Testis (tissue), 3 donors: ENCODE results near the gene FAM184A. TPM values are rescaled to one million over a fixed set of nuclear protein-coding genes. Genes with fewer than 3 reads are reported as not detected.

Experiments
- DNase-seq: peaks from one replicate; pipeline ENCODE4 v3.0.0-alpha.2; 2019
- H3K27ac ChIP-seq, 2 donors: fragments of 200-600 bp; sonication (generic); one replicate each; pipeline ENCODE4 v1.5.1; 2019
- H3K27me3 ChIP-seq: fragments of 200-600 bp; sonication (generic); one replicate; pipeline ENCODE4 v1.5.1; 2019
- H3K36me3 ChIP-seq: fragments of 200-600 bp; sonication (generic); one replicate; pipeline ENCODE4 v1.5.1; 2017; ENCODE audit warnings: low read depth; ENCODE audit errors: missing control alignments
- H3K4me1 ChIP-seq: fragments of 200-600 bp; sonication (generic); one replicate; pipeline ENCODE4 v1.5.1; 2019
- H3K4me3 ChIP-seq, 2 donors: fragments of 200-600 bp; sonication (generic); one replicate each; pipeline ENCODE4 v1.5.1; 2017 to 2019
- H3K9me3 ChIP-seq: fragments of 200-600 bp; sonication (generic); one replicate; pipeline ENCODE4 v1.5.1; 2017
- POLR2A ChIP-seq: fragments of 450-650 bp; IDR thresholded peaks from one replicate; pipeline ENCODE4 v1.6.1; 2017; ENCODE audit warnings: antibody characterized with exemption, mild to moderate bottlenecking, moderate library complexity
- WGBS, 2 donors: methylation state at CpG; one replicate each; pipeline ENCODE4 v1.1.5; 2018; 5-methylcytosine and 5-hydroxymethylcytosine counted together
- intact Hi-C: fragments of 100-400 bp; cut with DNase I; formaldehyde crosslinking; loops from one replicate; pipeline ENCODE4 v1.15.1; 2023; ENCODE audit warnings: low total_unique reads
- polyA plus RNA-seq: library from polyadenylated mRNA; stranded (reverse); fragments of 350-450 nt; fragmentation: Illumina TruSeq; extraction: RNeasy Lipid Tissue Mini Kit (QIAGEN cat#74804); gene quantifications from one replicate; pipeline ENCODE4 v1.2.3, GENCODE V29; 2014; ENCODE audit warnings: low read depth, low replicate concordance; ENCODE audit not compliant: insufficient read depth
- total RNA-seq, 2 donors: library from RNA; depleted of rRNA; stranded (reverse); fragments of >200 nt; gene quantifications; one replicate each; pipeline ENCODE4 v1.2.3, GENCODE V29; 2016
- TF ChIP-seq, protein P1 (sequence below), 3 experiments: fragments of 450-650 bp in 2 of 3; fragments of 200-600 bp in 1 of 3; sonication (generic) in 1 of 3; IDR thresholded peaks; one replicate each; pipeline ENCODE4 v1.5.1; 2016 to 2019; ENCODE audit warnings: antibody characterized with exemption in 3 of 3, mild to moderate bottlenecking in 2 of 3, moderate library complexity in 1 of 3

Gene FAM184A
- total and polyA plus RNA-seq, 3 donors from 2014 or later: 24.0 to 36.3 (median 24.3) TPM

DNA sequence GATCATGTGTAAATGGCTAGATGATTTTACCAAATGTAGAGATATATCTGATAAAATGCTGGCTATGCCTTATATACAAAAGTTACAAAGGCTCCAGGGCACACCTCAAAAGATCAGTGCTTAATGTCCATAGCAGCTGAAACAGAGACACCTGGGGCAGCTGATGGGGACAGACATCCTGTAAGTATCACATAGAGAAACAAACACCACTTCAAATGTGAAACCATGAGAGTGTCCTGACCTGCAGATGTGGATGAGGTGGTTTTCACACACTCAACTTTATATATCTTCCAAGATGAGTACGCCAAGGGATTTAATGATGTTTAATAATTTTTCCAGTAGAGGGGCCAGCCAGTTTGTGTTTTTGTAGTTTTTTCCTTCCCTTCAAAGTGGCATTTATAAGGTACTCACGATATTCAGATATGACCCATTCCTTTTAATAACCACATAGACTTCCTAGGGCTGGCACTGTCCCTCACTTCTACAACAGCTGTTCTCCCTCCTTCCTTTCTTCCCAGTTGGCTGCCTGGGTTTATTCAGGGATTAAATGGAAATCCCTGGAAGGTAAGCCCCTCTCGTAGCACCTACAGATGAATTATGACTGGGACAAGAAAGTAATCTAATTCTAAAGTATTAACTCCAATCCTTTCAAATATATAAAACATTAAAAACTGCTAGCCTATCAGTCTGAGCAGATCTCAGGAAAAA is 93.2 kb downstream of the FAM184A start:
- H3K36me3 ChIP-seq: no peaks in the 10 kb centered on the region
- intact Hi-C loops: no loop called here
- H3K4me1 ChIP-seq: no peaks in the 10 kb centered on the region
- DNase-seq: no peak
- no peak overlapping the region for H3K4me3 ChIP-seq
- no peak for TF ChIP-seq POLR2A
- TF ChIP-seq, protein P1, sequence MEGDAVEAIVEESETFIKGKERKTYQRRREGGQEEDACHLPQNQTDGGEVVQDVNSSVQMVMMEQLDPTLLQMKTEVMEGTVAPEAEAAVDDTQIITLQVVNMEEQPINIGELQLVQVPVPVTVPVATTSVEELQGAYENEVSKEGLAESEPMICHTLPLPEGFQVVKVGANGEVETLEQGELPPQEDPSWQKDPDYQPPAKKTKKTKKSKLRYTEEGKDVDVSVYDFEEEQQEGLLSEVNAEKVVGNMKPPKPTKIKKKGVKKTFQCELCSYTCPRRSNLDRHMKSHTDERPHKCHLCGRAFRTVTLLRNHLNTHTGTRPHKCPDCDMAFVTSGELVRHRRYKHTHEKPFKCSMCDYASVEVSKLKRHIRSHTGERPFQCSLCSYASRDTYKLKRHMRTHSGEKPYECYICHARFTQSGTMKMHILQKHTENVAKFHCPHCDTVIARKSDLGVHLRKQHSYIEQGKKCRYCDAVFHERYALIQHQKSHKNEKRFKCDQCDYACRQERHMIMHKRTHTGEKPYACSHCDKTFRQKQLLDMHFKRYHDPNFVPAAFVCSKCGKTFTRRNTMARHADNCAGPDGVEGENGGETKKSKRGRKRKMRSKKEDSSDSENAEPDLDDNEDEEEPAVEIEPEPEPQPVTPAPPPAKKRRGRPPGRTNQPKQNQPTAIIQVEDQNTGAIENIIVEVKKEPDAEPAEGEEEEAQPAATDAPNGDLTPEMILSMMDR (IDR thresholded peaks at IDR 0.05): no peak
- H3K27me3 ChIP-seq: no peaks in the 10 kb centered on the region
- no peaks in the 10 kb centered on the region for H3K9me3 ChIP-seq
- no peak overlapping the region for H3K27ac ChIP-seq
- 90% methylated on average over 3 of the region's 3 CpGs for WGBS, 2 donors

DNA sequence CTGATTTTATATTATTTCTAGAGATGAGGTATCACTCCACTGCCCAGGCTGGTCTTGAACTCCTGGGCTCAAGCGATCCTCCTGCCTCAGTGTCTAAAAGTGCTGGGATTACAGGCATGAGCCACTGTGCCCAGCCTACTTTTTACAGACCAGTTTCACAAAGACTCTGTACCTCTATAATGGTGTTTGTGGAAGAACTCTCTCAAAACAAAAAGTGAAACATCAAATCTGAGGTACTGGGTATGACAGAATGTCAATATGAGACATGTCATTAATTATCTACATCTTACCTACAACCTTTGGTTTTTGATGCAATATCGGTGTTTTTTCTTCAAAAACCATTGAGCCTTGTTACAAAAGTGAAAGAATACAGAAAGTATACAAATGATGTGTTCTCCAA is 94.1 kb downstream of the FAM184A start:
- TF ChIP-seq, protein P1 (IDR thresholded peaks at IDR 0.05): no peak
- TF ChIP-seq POLR2A: no peak
- H3K36me3 ChIP-seq: no peaks in the 10 kb centered on the region
- H3K27ac ChIP-seq: no peak overlapping the region
- no peaks in the 10 kb centered on the region for H3K27me3 ChIP-seq
- intact Hi-C loops: no loop called here
- WGBS, 2 donors: 97 to 98% methylated on average over 2 of the region's 2 CpGs
- H3K9me3 ChIP-seq: no peaks in the 10 kb centered on the region
- no peak overlapping the region for H3K4me3 ChIP-seq
- no peaks in the 10 kb centered on the region for H3K4me1 ChIP-seq
- DNase-seq: no peak

DNA sequence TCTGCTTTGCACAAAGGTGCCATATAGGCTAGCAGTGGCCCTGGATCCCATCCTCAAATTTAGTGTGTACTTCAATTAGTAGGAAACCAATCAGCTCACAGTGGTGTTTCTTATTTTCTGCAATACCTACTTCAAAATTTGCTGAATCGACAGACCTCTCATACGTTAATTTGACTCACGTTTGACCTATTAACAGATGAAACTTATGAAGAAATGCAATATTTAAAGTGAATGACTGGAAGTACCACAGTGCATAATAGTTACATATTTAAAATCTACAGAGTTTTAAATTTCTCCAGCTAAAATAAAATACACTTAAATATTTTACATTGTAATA is 95.9 kb downstream of the FAM184A start:
- H3K27ac ChIP-seq: no peak overlapping the region
- DNase-seq: no peak
- H3K36me3 ChIP-seq: no peaks in the 10 kb centered on the region
- no peaks in the 10 kb centered on the region for H3K27me3 ChIP-seq
- no peaks in the 10 kb centered on the region for H3K9me3 ChIP-seq
- H3K4me3 ChIP-seq: no peak overlapping the region
- TF ChIP-seq POLR2A: no peak
- TF ChIP-seq, protein P1 (IDR thresholded peaks at IDR 0.05): no peak
- no peaks in the 10 kb centered on the region for H3K4me1 ChIP-seq
- intact Hi-C loops: no loop called here
- WGBS, 2 donors: 91 to 92% methylated on average over 3 of the region's 3 CpGs

DNA sequence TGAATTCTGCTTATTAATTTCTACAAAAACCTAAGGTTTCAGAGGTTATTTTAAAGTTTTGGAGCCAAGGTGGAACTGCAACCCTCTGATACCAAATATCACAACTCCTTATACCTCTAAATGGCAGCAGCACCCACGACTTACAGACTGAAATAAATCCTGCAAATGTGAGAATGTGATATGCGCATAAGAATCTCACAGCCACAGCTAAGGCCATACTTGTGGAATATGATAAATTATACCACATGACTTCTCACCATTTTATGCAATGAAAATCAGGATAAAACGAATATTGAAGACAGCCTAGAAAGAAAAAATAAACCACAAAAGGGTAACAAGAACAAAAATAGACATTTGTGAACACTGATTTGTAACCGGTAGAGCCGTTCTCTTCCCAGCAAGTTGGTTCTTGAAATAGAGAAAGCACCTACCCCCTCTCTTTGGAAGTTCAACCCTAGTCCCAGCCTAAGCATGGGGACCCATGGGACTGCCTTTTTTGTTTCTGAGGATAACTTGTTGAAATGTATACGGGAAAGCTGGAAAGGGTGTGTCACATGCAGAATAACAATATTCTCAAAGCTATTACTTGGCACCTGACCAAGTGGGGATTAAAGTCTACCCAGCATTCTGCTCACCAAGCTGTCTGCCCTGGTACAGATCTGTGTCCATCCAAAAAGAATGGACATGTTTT is 96.4 kb downstream of the FAM184A start:
- WGBS, 2 donors: 74 to 92% methylated on average over 6 of the region's 6 CpGs
- intact Hi-C loops: no loop called here
- H3K9me3 ChIP-seq: no peaks in the 10 kb centered on the region
- TF ChIP-seq, protein P1 (IDR thresholded peaks at IDR 0.05): no peak
- no peak for TF ChIP-seq POLR2A
- H3K27ac ChIP-seq: no peak overlapping the region
- H3K4me3 ChIP-seq: no peak overlapping the region
- DNase-seq: no peak
- H3K27me3 ChIP-seq: no peaks in the 10 kb centered on the region
- H3K4me1 ChIP-seq: no peaks in the 10 kb centered on the region
- no peaks in the 10 kb centered on the region for H3K36me3 ChIP-seq

DNA sequence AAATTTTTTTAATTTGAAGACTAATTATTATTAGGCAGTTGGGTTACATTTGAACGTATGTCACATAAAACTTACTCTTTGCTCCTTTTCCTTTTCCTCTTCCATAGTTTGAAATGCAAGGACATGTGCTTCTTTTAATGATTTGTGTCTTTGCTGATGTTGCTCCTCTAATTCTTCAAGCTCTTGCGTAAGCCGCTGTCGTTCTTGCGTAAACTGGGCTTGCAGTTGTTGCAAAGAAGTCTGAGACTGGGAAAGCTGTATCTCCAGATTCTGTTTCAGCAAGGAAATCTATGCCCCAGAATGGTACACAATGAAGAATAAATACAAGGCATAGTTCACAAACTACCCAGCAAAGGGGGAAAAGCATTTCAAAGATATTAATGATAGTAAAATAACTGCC is 98.4 kb downstream of the FAM184A start:
- intact Hi-C loops: no loop called here
- no peak for TF ChIP-seq POLR2A
- TF ChIP-seq, protein P1 (IDR thresholded peaks at IDR 0.05): no peak
- H3K27me3 ChIP-seq: no peaks in the 10 kb centered on the region
- no peak overlapping the region for H3K4me3 ChIP-seq
- H3K4me1 ChIP-seq: no peaks in the 10 kb centered on the region
- H3K27ac ChIP-seq: no peak overlapping the region
- no peaks in the 10 kb centered on the region for H3K36me3 ChIP-seq
- 94 to 96% methylated on average over 5 of the region's 5 CpGs for WGBS, 2 donors
- no peaks in the 10 kb centered on the region for H3K9me3 ChIP-seq
- no peak for DNase-seq
